ENCODE results near the gene CPNE7.

The CPNE7 gene

GRCh38 chr16:89531821-89532526, 43.6 kb upstream of the CPNE7 start:
- H3K4me2 ChIP-seq (ENCODE audit: low read length) = no peak overlapping the region
- H3K27ac ChIP-seq (ENCODE audit: low read length) = no peak overlapping the region
- H3K9me3 ChIP-seq (ENCODE audit: insufficient read depth, low read length) = no peaks in the 10 kb centered on the region
- no peak overlapping the region for H3K9ac ChIP-seq (ENCODE audit: low read length)
- H4K20me1 ChIP-seq (ENCODE audit: insufficient read depth, low read length) = no peaks in the 10 kb centered on the region; the same call in 1 of the 2 replicates
- H2AFZ ChIP-seq (ENCODE audit: low read depth, low read length) = no peak overlapping the region
- H3K4me1 ChIP-seq (ENCODE audit: low read length) = no peaks in the 10 kb centered on the region
- H3K4me3 ChIP-seq (ENCODE audit: low read length) = no peak overlapping the region
- H3K36me3 ChIP-seq (replicated peaks; ENCODE audit: low read depth, low read length) = peaks cover 51% of the 10 kb centered on the region
- no peaks in the 10 kb centered on the region for H3K79me2 ChIP-seq (ENCODE audit: low read length)
- no peaks in the 10 kb centered on the region for H3K27me3 ChIP-seq (ENCODE audit: low read depth, low read length)
- TF ChIP-seq EZH2phosphoT487 (IDR thresholded peaks at IDR 0.05; ENCODE audit: low read depth) = no peak
- no peak for TF ChIP-seq CTCF (IDR thresholded peaks at IDR 0.05; ENCODE audit: low read depth, low read length)

- no peaks in the 10 kb centered on the region for H3K27me3 ChIP-seq (ENCODE audit: low read depth, low read length)
- H3K79me2 ChIP-seq (ENCODE audit: low read length) = no peaks in the 10 kb centered on the region
- no peaks in the 10 kb centered on the region for H3K9me3 ChIP-seq (ENCODE audit: insufficient read depth, low read length)
- H3K4me3 ChIP-seq (ENCODE audit: low read length) = no peak overlapping the region
- no peak overlapping the region for H3K9ac ChIP-seq (ENCODE audit: low read length)
- no peaks in the 10 kb centered on the region; the same call in 1 of the 2 replicates for H4K20me1 ChIP-seq (ENCODE audit: insufficient read depth, low read length)
- TF ChIP-seq EZH2phosphoT487 (IDR thresholded peaks at IDR 0.05; ENCODE audit: low read depth) (no peak), CTCF (IDR thresholded peaks at IDR 0.05; ENCODE audit: low read depth, low read length) (no peak)
- H3K27ac ChIP-seq (ENCODE audit: low read length) = no peak overlapping the region
- no peaks in the 10 kb centered on the region for H3K4me1 ChIP-seq (ENCODE audit: low read length)
- no peak overlapping the region for H3K4me2 ChIP-seq (ENCODE audit: low read length)
- H3K36me3 ChIP-seq (replicated peaks; ENCODE audit: low read depth, low read length) = peaks cover 45% of the 10 kb centered on the region
- H2AFZ ChIP-seq (ENCODE audit: low read depth, low read length) = no peak overlapping the region
These were observed 41.3 kb upstream of the CPNE7 start for GRCh38 chr16:89534252-89534756.

- Histone ChIP-seq H3K36me3 (replicated peaks; ENCODE audit: low read depth, low read length) (peaks cover 39% of the 10 kb centered on the region), H3K9me3 (ENCODE audit: insufficient read depth, low read length) (no peaks in the 10 kb centered on the region)
These were observed 39.2 kb upstream of the CPNE7 start for GRCh38 chr16:89536371-89536770.

More at GRCh38 chr16:89536371-89536770, 39.2 kb upstream of the CPNE7 start:
- no peaks in the 10 kb centered on the region; the same call in 1 of the 2 replicates for H4K20me1 ChIP-seq (ENCODE audit: insufficient read depth, low read length)
- H3K4me1 ChIP-seq (ENCODE audit: low read length) = no peaks in the 10 kb centered on the region
- no peaks in the 10 kb centered on the region for H3K27me3 ChIP-seq (ENCODE audit: low read depth, low read length)
- H3K9ac ChIP-seq (ENCODE audit: low read length) = no peak overlapping the region
- H2AFZ ChIP-seq (ENCODE audit: low read depth, low read length) = no peak overlapping the region
- TF ChIP-seq CTCF (IDR thresholded peaks at IDR 0.05; ENCODE audit: low read depth, low read length) (no peak), EZH2phosphoT487 (IDR thresholded peaks at IDR 0.05; ENCODE audit: low read depth) (no peak)
- no peak overlapping the region for H3K27ac ChIP-seq (ENCODE audit: low read length)
- H3K4me3 ChIP-seq (ENCODE audit: low read length) = no peak overlapping the region
- H3K4me2 ChIP-seq (ENCODE audit: low read length) = no peak overlapping the region
- no peaks in the 10 kb centered on the region for H3K79me2 ChIP-seq (ENCODE audit: low read length)
